Astrocyte of the hippocampus (primary cell): ENCODE results near the gene SRGAP3.
A peak's percentile ranks its signal among the peaks of the same experiment; 100 is the strongest.

Source experiments
- DNase-seq: peaks from one replicate; pipeline ENCODE4 v3.0.0; 2011; ENCODE audit warnings: low read depth, low spot score

Gene SRGAP3

GRCh38 chr3:9225268-9225667, 24.2 kb downstream of the SRGAP3 start:
- DNase-seq: no peak

- DNase-seq: no peak
Measured at GRCh38 chr3:9224490-9224889, 25.0 kb downstream of the SRGAP3 start.

- no peak for DNase-seq
Measured at GRCh38 chr3:9223672-9224071, 25.8 kb downstream of the SRGAP3 start.

- DNase-seq: no peak
Measured at GRCh38 chr3:9222956-9223639, 26.3 kb downstream of the SRGAP3 start.

GRCh38 chr3:9222049-9222448, 27.4 kb downstream of the SRGAP3 start:
- no peak for DNase-seq

GRCh38 chr3:9218514-9218846, 31.0 kb downstream of the SRGAP3 start:
- DNase-seq: no peak

GRCh38 chr3:9217784-9218513, 31.5 kb downstream of the SRGAP3 start:
- DNase-seq: no peak

GRCh38 chr3:9216736-9217135, 32.7 kb downstream of the SRGAP3 start:
- peak; percentile 53 for DNase-seq

- DNase-seq: peak; percentile 80
Measured at GRCh38 chr3:9214599-9214998, 34.8 kb downstream of the SRGAP3 start.

- no peak for DNase-seq
Measured at GRCh38 chr3:9214185-9214584, 35.3 kb downstream of the SRGAP3 start.

GRCh38 chr3:9213019-9213634, 36.3 kb downstream of the SRGAP3 start:
- DNase-seq: no peak

- peak; percentile 85 for DNase-seq
Measured at GRCh38 chr3:9211155-9211950, 38.1 kb downstream of the SRGAP3 start.

- DNase-seq: no peak
Measured at GRCh38 chr3:9209777-9210176, 39.7 kb downstream of the SRGAP3 start.

GRCh38 chr3:9208605-9209152, 40.8 kb downstream of the SRGAP3 start:
- no peak for DNase-seq

- no peak for DNase-seq
Measured at GRCh38 chr3:9207116-9207763, 42.2 kb downstream of the SRGAP3 start.

GRCh38 chr3:9206287-9206686, 43.2 kb downstream of the SRGAP3 start:
- DNase-seq: no peak

- no peak for DNase-seq
Measured at GRCh38 chr3:9205345-9206143, 43.9 kb downstream of the SRGAP3 start.

- peak; percentile 77 for DNase-seq
Measured at GRCh38 chr3:9204253-9204992, 45.0 kb downstream of the SRGAP3 start.

GRCh38 chr3:9203317-9203716, 46.1 kb downstream of the SRGAP3 start:
- DNase-seq: no peak

- no peak for DNase-seq
Measured at GRCh38 chr3:9202546-9202945, 46.9 kb downstream of the SRGAP3 start.
